HEK293 (cell line): ENCODE data around the gene KIRREL3.

Experiments
- CTCF ChIA-PET: fragments of 350-600 bp; formaldehyde crosslinking; extraction: SDS; loops from one replicate; lab custom pipeline; 2021; ENCODE audit warnings: antibody characterized with exemption; lab: Yijun Ruan, JAX
- POLR2A ChIA-PET: fragments of 300-600 bp; formaldehyde crosslinking; extraction: SDS; loops from one replicate; lab custom pipeline; 2020; ENCODE audit warnings: antibody characterized with exemption, inconsistent platforms; lab: Yijun Ruan, JAX
- H3K27ac ChIP-seq: fragments of 200-500 bp; sonication (Bioruptor generic); 2 replicates; pipeline ENCODE4 v1.5.1; 2014; ENCODE audit warnings: low read depth, low read length, control low read depth, inconsistent platforms; ENCODE audit errors: extremely low read depth
- H3K36me3 ChIP-seq, 2 experiments: fragments of 200-500 bp in 1 of 2; sonication (Bioruptor generic) in 1 of 2; 1 replicate in 1 of 2; 2 replicates in 1 of 2; pipeline ENCODE4 v1.5.1; 2014 to 2017; ENCODE audit warnings: inconsistent platforms in 2 of 2, low read length in 2 of 2; ENCODE audit not compliant: control insufficient read depth in 2 of 2, insufficient read depth in 1 of 2
- H3K4me1 ChIP-seq: fragments of 200-500 bp; sonication (Bioruptor generic); 2 replicates; pipeline ENCODE4 v1.5.1; 2014; ENCODE audit warnings: mild to moderate bottlenecking, low read length, inconsistent platforms; ENCODE audit not compliant: control insufficient read depth, insufficient read depth
- H3K4me3 ChIP-seq: 2 replicates; pipeline ENCODE4 v1.5.1; 2011; ENCODE audit warnings: low read depth, mild to moderate bottlenecking, control low read depth, low read length, moderate library complexity
- H3K9me3 ChIP-seq: fragments of 200-500 bp; sonication (Bioruptor generic); 2 replicates; pipeline ENCODE4 v1.5.1; 2014; ENCODE audit warnings: low read depth, low read length, inconsistent platforms; ENCODE audit not compliant: control insufficient read depth, insufficient read depth
- ELK4 ChIP-seq: IDR thresholded peaks from 2 replicates; pipeline ENCODE4 v1.6.1; 2011; ENCODE audit warnings: mild to moderate bottlenecking, low read depth, low read length, borderline replicate concordance
- SP2 ChIP-seq: fragments of 450-650 bp; formaldehyde crosslinking; IDR thresholded peaks from 2 replicates; pipeline ENCODE4 v1.5.1; 2016; ENCODE audit warnings: missing biosample characterization, missing genetic modification characterization
- ZFP41 ChIP-seq: fragments of 450-650 bp; formaldehyde crosslinking; IDR thresholded peaks from 2 replicates; pipeline ENCODE4 v1.5.1; 2016; ENCODE audit warnings: missing biosample characterization, missing genetic modification characterization, borderline replicate concordance
- ZNF174 ChIP-seq: fragments of 450-650 bp; formaldehyde crosslinking; IDR thresholded peaks from 2 replicates; pipeline ENCODE4 v1.5.0; 2017; ENCODE audit warnings: missing biosample characterization, mild to moderate bottlenecking, missing genetic modification characterization
- ZNF518A ChIP-seq: fragments of 450-650 bp; formaldehyde crosslinking; conservative IDR thresholded peaks from 2 replicates; pipeline ENCODE4 v1.5.1; 2016; ENCODE audit warnings: low read depth, missing biosample characterization, missing genetic modification characterization
- ZNF580 ChIP-seq: fragments of 450-650 bp; formaldehyde crosslinking; IDR thresholded peaks from 2 replicates; pipeline ENCODE4 v1.5.1; 2016; ENCODE audit warnings: missing biosample characterization, missing genetic modification characterization
- ZNF623 ChIP-seq: fragments of 450-650 bp; formaldehyde crosslinking; IDR thresholded peaks from 2 replicates; pipeline ENCODE4 v1.5.1; 2016; ENCODE audit warnings: missing biosample characterization, missing genetic modification characterization
- ZNF654 ChIP-seq: fragments of 450-650 bp; formaldehyde crosslinking; IDR thresholded peaks from 2 replicates; pipeline ENCODE4 v1.5.1; 2016; ENCODE audit warnings: low read depth, missing biosample characterization, missing genetic modification characterization
- ZNF692 ChIP-seq: fragments of 450-650 bp; formaldehyde crosslinking; IDR thresholded peaks from 2 replicates; pipeline ENCODE4 v1.5.1; 2016; ENCODE audit warnings: missing biosample characterization, missing genetic modification characterization
- ZNF791 ChIP-seq: fragments of 450-650 bp; formaldehyde crosslinking; IDR thresholded peaks from 2 replicates; pipeline ENCODE4 v1.5.1; 2016; ENCODE audit warnings: missing biosample characterization, missing genetic modification characterization
- TF ChIP-seq, protein P1 (sequence below): fragments of 450-650 bp; formaldehyde crosslinking; IDR thresholded peaks from 2 replicates; pipeline ENCODE4 v1.5.1; 2016; ENCODE audit warnings: missing biosample characterization, missing genetic modification characterization, borderline replicate concordance

Gene KIRREL3

DNA sequence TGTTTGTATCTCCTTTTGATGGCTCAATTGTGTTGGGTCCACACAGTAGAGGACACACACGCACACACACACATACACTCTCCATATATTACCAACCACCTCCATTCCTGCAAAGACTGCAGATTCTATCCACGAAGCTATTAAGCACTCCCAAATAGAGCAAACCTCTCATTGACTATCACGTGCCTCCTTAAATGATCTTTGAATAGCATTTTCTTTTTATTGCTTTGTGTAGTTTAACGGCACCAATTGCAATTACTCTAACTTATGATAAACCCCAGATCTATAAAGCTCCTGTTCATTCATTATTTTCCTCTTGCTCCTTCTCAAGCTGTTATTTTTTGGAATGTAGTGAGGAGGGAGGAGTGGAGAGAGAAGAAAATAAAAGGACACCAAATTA lies 440.3 kb downstream of the KIRREL3 start (continued):
- TF ChIP-seq ZNF518A (tag by site-specific recombination) (no peak), ZNF654 (tag by site-specific recombination) (no peak), ZNF692 (no peak), ELK4 (no peak), ZNF580 (no peak), ZNF174 (tag by site-specific recombination) (no peak), ZFP41 (tag by site-specific recombination) (no peak), ZNF623 (tag by site-specific recombination) (no peak), ZNF791 (tag by site-specific recombination) (no peak)
- TF ChIP-seq, protein P1, sequence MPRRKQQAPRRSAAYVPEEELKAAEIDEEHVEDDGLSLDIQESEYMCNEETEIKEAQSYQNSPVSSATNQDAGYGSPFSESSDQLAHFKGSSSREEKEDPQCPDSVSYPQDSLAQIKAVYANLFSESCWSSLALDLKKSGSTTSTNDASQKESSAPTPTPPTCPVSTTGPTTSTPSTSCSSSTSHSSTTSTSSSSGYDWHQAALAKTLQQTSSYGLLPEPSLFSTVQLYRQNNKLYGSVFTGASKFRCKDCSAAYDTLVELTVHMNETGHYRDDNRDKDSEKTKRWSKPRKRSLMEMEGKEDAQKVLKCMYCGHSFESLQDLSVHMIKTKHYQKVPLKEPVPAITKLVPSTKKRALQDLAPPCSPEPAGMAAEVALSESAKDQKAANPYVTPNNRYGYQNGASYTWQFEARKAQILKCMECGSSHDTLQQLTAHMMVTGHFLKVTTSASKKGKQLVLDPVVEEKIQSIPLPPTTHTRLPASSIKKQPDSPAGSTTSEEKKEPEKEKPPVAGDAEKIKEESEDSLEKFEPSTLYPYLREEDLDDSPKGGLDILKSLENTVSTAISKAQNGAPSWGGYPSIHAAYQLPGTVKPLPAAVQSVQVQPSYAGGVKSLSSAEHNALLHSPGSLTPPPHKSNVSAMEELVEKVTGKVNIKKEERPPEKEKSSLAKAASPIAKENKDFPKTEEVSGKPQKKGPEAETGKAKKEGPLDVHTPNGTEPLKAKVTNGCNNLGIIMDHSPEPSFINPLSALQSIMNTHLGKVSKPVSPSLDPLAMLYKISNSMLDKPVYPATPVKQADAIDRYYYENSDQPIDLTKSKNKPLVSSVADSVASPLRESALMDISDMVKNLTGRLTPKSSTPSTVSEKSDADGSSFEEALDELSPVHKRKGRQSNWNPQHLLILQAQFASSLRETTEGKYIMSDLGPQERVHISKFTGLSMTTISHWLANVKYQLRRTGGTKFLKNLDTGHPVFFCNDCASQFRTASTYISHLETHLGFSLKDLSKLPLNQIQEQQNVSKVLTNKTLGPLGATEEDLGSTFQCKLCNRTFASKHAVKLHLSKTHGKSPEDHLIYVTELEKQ (tag by site-specific recombination): no peak
- TF ChIP-seq, all 188 proteins: peak for 0

GRCh38 chr11:126548581-126549550 lies 451.7 kb downstream of the KIRREL3 start:
- Histone ChIP-seq H3K27ac (no peak overlapping the region), H3K36me3 (no peaks in the 10 kb centered on the region), H3K4me1 (no peaks in the 10 kb centered on the region), H3K9me3 (no peaks in the 10 kb centered on the region), H3K4me3 (no peak overlapping the region)
- POLR2A ChIA-PET: no interaction called here
- CTCF ChIA-PET: interaction anchor here (0.6 kb wide), 1 partner anchor 10 kb away, joined by 5 read pairs; no protein-coding TSS in a partner anchor
- TF ChIP-seq SP2 (tag by site-specific recombination) (no peak), ZNF518A (tag by site-specific recombination) (no peak)
